ENCODE measurements around the gene PRR5L. TPM values are rescaled to one million over a fixed set of nuclear protein-coding genes. Genes with fewer than 3 reads are reported as not detected.
A peak's percentile ranks its signal among the peaks of the same experiment; 100 is the strongest.

PRR5L gene
- total and polyA plus RNA-seq, 9 of the 15 experiments (the other 6 are each of a cell fraction or from before 2014, with no cell fraction given), result 0.11 to 0.60 (median 0.36) TPM; not detected in 2

DNA sequence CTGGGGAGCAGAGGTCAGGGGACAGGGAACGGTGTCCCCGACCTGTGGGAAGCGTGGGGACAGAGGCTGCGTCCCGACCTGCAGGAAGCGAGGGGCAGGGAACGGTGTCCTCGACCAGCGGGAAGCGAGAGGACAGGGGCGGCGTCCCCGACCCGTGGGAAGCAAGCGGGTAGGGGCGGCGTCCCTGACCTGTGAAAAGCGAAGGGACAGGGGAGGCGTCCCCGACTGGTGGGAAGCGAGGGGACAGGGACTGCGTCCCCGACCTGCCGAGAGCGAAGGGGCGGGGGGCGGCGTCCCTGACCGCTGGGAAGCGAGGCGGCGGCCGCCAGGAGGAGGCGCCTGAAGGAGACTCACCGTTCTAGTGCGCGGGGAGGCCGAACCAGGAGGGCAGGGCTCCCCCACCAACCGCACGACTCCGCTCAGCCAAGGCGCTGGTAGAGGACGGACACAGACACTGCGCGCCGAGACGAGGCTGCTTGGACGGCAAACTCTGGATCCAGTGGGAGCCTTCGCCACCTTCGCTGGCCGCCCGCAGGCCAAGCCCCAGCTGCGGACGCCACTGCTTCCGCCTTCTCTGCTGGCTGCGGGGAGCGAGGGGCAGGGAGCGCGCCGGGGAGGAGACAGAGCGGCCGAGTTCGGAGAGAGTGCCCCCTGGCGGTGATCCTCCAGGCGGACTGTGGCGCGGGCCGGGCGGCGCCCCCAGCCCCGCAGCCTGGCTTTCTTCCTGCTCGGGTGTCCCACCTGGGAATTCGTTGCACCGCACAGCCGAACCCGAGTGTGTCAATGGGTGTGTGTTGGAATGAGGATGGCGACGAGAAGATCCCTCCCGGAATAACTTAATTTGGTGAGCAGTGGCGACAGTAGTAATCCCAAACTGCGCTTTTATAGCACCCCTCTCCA lies 213.9 kb downstream of the PRR5L start, which contains the start of gene TRAF6 (continued):
- no peak for TF ChIP-seq CBX2 (IDR thresholded peaks at IDR 0.05; ENCODE audit: insufficient read depth, low read length, poor library complexity, severe bottlenecking)
- TF ChIP-seq ZZZ3 (IDR thresholded peaks at IDR 0.05), result no peak
- TF ChIP-seq, protein P1, sequence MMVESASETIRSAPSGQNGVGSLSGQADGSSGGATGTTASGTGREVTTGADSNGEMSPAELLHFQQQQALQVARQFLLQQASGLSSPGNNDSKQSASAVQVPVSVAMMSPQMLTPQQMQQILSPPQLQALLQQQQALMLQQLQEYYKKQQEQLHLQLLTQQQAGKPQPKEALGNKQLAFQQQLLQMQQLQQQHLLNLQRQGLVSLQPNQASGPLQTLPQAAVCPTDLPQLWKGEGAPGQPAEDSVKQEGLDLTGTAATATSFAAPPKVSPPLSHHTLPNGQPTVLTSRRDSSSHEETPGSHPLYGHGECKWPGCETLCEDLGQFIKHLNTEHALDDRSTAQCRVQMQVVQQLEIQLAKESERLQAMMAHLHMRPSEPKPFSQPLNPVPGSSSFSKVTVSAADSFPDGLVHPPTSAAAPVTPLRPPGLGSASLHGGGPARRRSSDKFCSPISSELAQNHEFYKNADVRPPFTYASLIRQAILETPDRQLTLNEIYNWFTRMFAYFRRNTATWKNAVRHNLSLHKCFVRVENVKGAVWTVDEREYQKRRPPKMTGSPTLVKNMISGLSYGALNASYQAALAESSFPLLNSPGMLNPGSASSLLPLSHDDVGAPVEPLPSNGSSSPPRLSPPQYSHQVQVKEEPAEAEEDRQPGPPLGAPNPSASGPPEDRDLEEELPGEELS (CRISPR knock-in tag; IDR thresholded peaks at IDR 0.05; ENCODE audit: borderline replicate concordance), result no peak
- TF ChIP-seq RNF2 (IDR thresholded peaks at IDR 0.05), result no peak; the same call in 1 of the 2 replicates
- TF ChIP-seq ZNF79 (CRISPR knock-in tag; IDR thresholded peaks at IDR 0.05; ENCODE audit: low read depth), result no peak
- no peak for TF ChIP-seq NCOA6 (IDR thresholded peaks at IDR 0.05)
- TF ChIP-seq, protein P2, sequence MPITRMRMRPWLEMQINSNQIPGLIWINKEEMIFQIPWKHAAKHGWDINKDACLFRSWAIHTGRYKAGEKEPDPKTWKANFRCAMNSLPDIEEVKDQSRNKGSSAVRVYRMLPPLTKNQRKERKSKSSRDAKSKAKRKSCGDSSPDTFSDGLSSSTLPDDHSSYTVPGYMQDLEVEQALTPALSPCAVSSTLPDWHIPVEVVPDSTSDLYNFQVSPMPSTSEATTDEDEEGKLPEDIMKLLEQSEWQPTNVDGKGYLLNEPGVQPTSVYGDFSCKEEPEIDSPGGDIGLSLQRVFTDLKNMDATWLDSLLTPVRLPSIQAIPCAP (CRISPR knock-in tag; IDR thresholded peaks at IDR 0.05; ENCODE audit: borderline replicate concordance), result no peak
- no peak for TF ChIP-seq TSC22D4 (tag; IDR thresholded peaks at IDR 0.05)
- TF ChIP-seq, protein P3, sequence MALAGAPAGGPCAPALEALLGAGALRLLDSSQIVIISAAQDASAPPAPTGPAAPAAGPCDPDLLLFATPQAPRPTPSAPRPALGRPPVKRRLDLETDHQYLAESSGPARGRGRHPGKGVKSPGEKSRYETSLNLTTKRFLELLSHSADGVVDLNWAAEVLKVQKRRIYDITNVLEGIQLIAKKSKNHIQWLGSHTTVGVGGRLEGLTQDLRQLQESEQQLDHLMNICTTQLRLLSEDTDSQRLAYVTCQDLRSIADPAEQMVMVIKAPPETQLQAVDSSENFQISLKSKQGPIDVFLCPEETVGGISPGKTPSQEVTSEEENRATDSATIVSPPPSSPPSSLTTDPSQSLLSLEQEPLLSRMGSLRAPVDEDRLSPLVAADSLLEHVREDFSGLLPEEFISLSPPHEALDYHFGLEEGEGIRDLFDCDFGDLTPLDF (CRISPR knock-in tag; IDR thresholded peaks at IDR 0.05), result peak; percentile 83; the same call in 1 of the 2 replicates
- TF ChIP-seq NELFE (IDR thresholded peaks at IDR 0.05; ENCODE audit: insufficient read depth, insufficient read length), result no peak
- peak; percentile 96 for TF ChIP-seq CBX1 (IDR thresholded peaks at IDR 0.05; ENCODE audit: low read depth)
- TF ChIP-seq, protein P4, sequence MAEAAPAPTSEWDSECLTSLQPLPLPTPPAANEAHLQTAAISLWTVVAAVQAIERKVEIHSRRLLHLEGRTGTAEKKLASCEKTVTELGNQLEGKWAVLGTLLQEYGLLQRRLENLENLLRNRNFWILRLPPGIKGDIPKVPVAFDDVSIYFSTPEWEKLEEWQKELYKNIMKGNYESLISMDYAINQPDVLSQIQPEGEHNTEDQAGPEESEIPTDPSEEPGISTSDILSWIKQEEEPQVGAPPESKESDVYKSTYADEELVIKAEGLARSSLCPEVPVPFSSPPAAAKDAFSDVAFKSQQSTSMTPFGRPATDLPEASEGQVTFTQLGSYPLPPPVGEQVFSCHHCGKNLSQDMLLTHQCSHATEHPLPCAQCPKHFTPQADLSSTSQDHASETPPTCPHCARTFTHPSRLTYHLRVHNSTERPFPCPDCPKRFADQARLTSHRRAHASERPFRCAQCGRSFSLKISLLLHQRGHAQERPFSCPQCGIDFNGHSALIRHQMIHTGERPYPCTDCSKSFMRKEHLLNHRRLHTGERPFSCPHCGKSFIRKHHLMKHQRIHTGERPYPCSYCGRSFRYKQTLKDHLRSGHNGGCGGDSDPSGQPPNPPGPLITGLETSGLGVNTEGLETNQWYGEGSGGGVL (CRISPR knock-in tag; IDR thresholded peaks at IDR 0.05), result no peak
- TF ChIP-seq MCM2 (IDR thresholded peaks at IDR 0.05; ENCODE audit: low read depth), result no peak
- no peak for TF ChIP-seq JUNB (CRISPR knock-in tag; conservative IDR thresholded peaks at IDR 0.05)
- TF ChIP-seq SAP30 (IDR thresholded peaks at IDR 0.05; ENCODE audit: borderline replicate concordance, insufficient read depth, low read depth, low read length, poor library complexity, severe bottlenecking), result peak; percentile 76
- no peak for TF ChIP-seq ILK (tag; IDR thresholded peaks at IDR 0.05; ENCODE audit: borderline replicate concordance, low read depth)
- TF ChIP-seq FOXA1 (IDR thresholded peaks at IDR 0.05; ENCODE audit: borderline replicate concordance), result no peak
- TF ChIP-seq FOS (IDR thresholded peaks at IDR 0.05; ENCODE audit: extremely low read depth, insufficient read length), result no peak

Data from K562 (cell line).